H1 (cell line): ENCODE results near the gene TEX35. TPM values are rescaled to one million over a fixed set of nuclear protein-coding genes. Genes with fewer than 3 reads are reported as not detected.
"Not testable (repeated sequence)": the region's sequence is repeated elsewhere in the genome, so short reads cannot be mapped to it uniquely, and the experiment has no call there.

ENCODE experiments used
- CTCF ChIA-PET: fragments of 300-600 bp; sonication (Branson Sonifier 250); formaldehyde crosslinking; loops from one replicate; lab custom pipeline; 2021; ENCODE audit not compliant: partially characterized antibody; lab: Charles Lee
- POLR2A ChIA-PET: fragments of 300-600 bp; sonication (Branson Sonifier 250); formaldehyde crosslinking; loops from one replicate; lab custom pipeline; 2021; ENCODE audit warnings: inconsistent platforms; ENCODE audit not compliant: partially characterized antibody; lab: Charles Lee
- DNase-seq, 2 experiments: peaks; one replicate each; pipeline versions ENCODE4 v3.0.0 to v3.0.0-alpha.2; 2010 to 2022; ENCODE audit warnings: low spot score in 2 of 2, low read depth in 1 of 2, mixed read lengths in 1 of 2
- FAIRE-seq: peaks from 2 replicates; lab custom pipeline; 2011; peaks lifted over from hg19 to GRCh38; lab: Jason Lieb, UNC
- H2AFZ ChIP-seq: 2 replicates; pipeline ENCODE4 v1.8.1; 2012; ENCODE audit warnings: low read length, inconsistent platforms
- H2AK5ac ChIP-seq: 2 replicates; pipeline ENCODE4 v1.6.1; 2013; ENCODE audit warnings: low read depth, low read length
- H2BK120ac ChIP-seq: replicated peaks from 2 replicates; pipeline ENCODE3; 2013; ENCODE audit warnings: low read depth, low read length, inconsistent platforms
- H2BK12ac ChIP-seq: 2 replicates; pipeline ENCODE4 v1.6.1; 2013; ENCODE audit warnings: low read depth, low read length
- H2BK15ac ChIP-seq: 2 replicates; pipeline ENCODE4 v1.6.1; 2013; ENCODE audit warnings: low read length
- H2BK20ac ChIP-seq: 2 replicates; pipeline ENCODE4 v1.6.1; 2013; ENCODE audit warnings: low read length
- H2BK5ac ChIP-seq: 2 replicates; pipeline ENCODE4 v1.6.1; 2013; ENCODE audit warnings: low read depth, low read length
- H3K14ac ChIP-seq: 2 replicates; pipeline ENCODE4 v1.6.1; 2013; ENCODE audit warnings: inconsistent platforms; ENCODE audit not compliant: insufficient read length
- H3K18ac ChIP-seq: 2 replicates; pipeline ENCODE4 v1.6.1; 2013; ENCODE audit warnings: low read length; ENCODE audit errors: extremely low read depth
- H3K23ac ChIP-seq: 2 replicates; pipeline ENCODE4 v1.6.1; 2013; ENCODE audit warnings: inconsistent platforms; ENCODE audit not compliant: insufficient read length
- H3K23me2 ChIP-seq: 2 replicates; pipeline ENCODE4 v1.6.1; 2013; ENCODE audit warnings: low read depth, low read length
- H3K27ac ChIP-seq: 2 replicates; pipeline ENCODE4 v1.6.1; 2011; ENCODE audit warnings: low read depth, low read length, inconsistent platforms
- H3K27me3 ChIP-seq, 4 experiments: replicated peaks in 1 of 4; 1 replicate in 1 of 4; 2 replicates in 3 of 4; pipeline versions ENCODE4 v1.6.1 to v1.8.1; 2011 to 2013; ENCODE audit warnings: low read length in 3 of 4, mild to moderate bottlenecking in 3 of 4, inconsistent platforms in 2 of 4, mixed read lengths in 2 of 4, moderate library complexity in 1 of 4; ENCODE audit not compliant: control insufficient read depth in 3 of 4, insufficient read depth in 3 of 4; ENCODE audit errors: extremely low read depth in 1 of 4
- H3K36me3 ChIP-seq, 4 experiments: 2 replicates each; pipeline versions ENCODE4 v1.6.1 to v1.8.1; 2011 to 2013; ENCODE audit warnings: mild to moderate bottlenecking in 4 of 4, low read length in 3 of 4, moderate library complexity in 2 of 4, control low read depth in 1 of 4, inconsistent platforms in 1 of 4; ENCODE audit not compliant: insufficient read depth in 4 of 4, control insufficient read depth in 2 of 4
- H3K4ac ChIP-seq: replicated peaks from 2 replicates; pipeline ENCODE3; 2013; ENCODE audit warnings: low read length, low read depth, mixed read lengths, inconsistent platforms; ENCODE audit not compliant: insufficient read length
- H3K4me1 ChIP-seq, 4 experiments: replicated peaks in 1 of 4; 1 replicate in 1 of 4; 2 replicates in 3 of 4; pipeline versions ENCODE4 v1.6.1 to v1.8.1; 2011 to 2013; ENCODE audit warnings: low read length in 3 of 4, inconsistent platforms in 2 of 4, mixed read lengths in 1 of 4; ENCODE audit not compliant: insufficient read depth in 4 of 4, control insufficient read depth in 3 of 4
- H3K4me2 ChIP-seq, 2 experiments: 2 replicates each; pipeline versions ENCODE4 v1.6.1 to v1.8.1; 2011 to 2013; ENCODE audit warnings: low read depth in 2 of 2, low read length in 2 of 2, control low read depth in 1 of 2, inconsistent platforms in 1 of 2, mild to moderate bottlenecking in 1 of 2; ENCODE audit not compliant: insufficient read depth in 1 of 2
- H3K4me3 ChIP-seq, 4 experiments: fragments of 200-600, 300-600 bp in 1 of 4; sonication (generic), shearing (Covaris generic), sonication (Bioruptor Twin) in 1 of 4; 2 replicates each; pipeline versions ENCODE4 v1.5.1 to v1.8.1; 2011 to 2016; ENCODE audit warnings: low read length in 4 of 4, low read depth in 3 of 4, control low read depth in 2 of 4, inconsistent platforms in 2 of 4, mild to moderate bottlenecking in 2 of 4, mixed read lengths in 1 of 4, moderate library complexity in 1 of 4; ENCODE audit not compliant: insufficient read depth in 2 of 4; ENCODE audit errors: extremely low read depth in 1 of 4
- H3K56ac ChIP-seq: replicated peaks from 2 replicates; pipeline ENCODE3; 2013; ENCODE audit warnings: low read depth, mild to moderate bottlenecking, mixed read lengths, low read length, inconsistent platforms; ENCODE audit not compliant: insufficient read length
- H3K79me1 ChIP-seq: 2 replicates; pipeline ENCODE4 v1.6.1; 2013; ENCODE audit warnings: low read depth, low read length, control low read depth
- H3K79me2 ChIP-seq, 2 experiments: 2 replicates each; pipeline versions ENCODE4 v1.6.1 to v1.8.1; 2012 to 2013; ENCODE audit warnings: low read length in 2 of 2, mild to moderate bottlenecking in 2 of 2, inconsistent platforms in 1 of 2; ENCODE audit not compliant: insufficient read depth in 2 of 2, control insufficient read depth in 1 of 2
- H3K9ac ChIP-seq, 4 experiments: replicated peaks in 1 of 4; 1 replicate in 1 of 4; 2 replicates in 3 of 4; pipeline versions ENCODE4 v1.6.1 to v1.8.1; 2011 to 2013; ENCODE audit warnings: low read depth in 3 of 4, low read length in 3 of 4, control low read depth in 2 of 4, mild to moderate bottlenecking in 2 of 4, moderate library complexity in 2 of 4, inconsistent platforms in 1 of 4; ENCODE audit errors: extremely low read depth in 1 of 4
- H3K9me3 ChIP-seq, 2 experiments: 2 replicates each; pipeline versions ENCODE4 v1.6.1 to v1.8.1; 2012 to 2013; ENCODE audit warnings: mild to moderate bottlenecking in 2 of 2, moderate library complexity in 2 of 2, control low read depth in 1 of 2, inconsistent platforms in 1 of 2, low read depth in 1 of 2, low read length in 1 of 2, mixed read lengths in 1 of 2; ENCODE audit not compliant: insufficient read depth in 2 of 2
- H4K20me1 ChIP-seq, 2 experiments: replicated peaks in 1 of 2; 2 replicates each; pipeline versions ENCODE3 to v1.8.1; 2011 to 2013; ENCODE audit warnings: inconsistent platforms in 2 of 2, low read length in 2 of 2, mild to moderate bottlenecking in 1 of 2; ENCODE audit not compliant: insufficient read depth in 2 of 2, control insufficient read depth in 1 of 2
- H4K5ac ChIP-seq: 2 replicates; pipeline ENCODE4 v1.6.1; 2013; ENCODE audit warnings: low read length, low read depth, mixed read lengths, inconsistent platforms; ENCODE audit not compliant: insufficient read length
- H4K8ac ChIP-seq: 2 replicates; pipeline ENCODE4 v1.8.0; 2013; ENCODE audit warnings: mild to moderate bottlenecking, moderate library complexity, low read length, inconsistent platforms; ENCODE audit not compliant: insufficient read depth; ENCODE audit errors: extremely low read depth
- H4K91ac ChIP-seq: replicated peaks from 2 replicates; pipeline ENCODE3; 2013; ENCODE audit warnings: low read length, mixed read lengths, inconsistent platforms; ENCODE audit not compliant: insufficient read length
- WGBS, 2 experiments: shearing (Covaris generic) in 1 of 2; methylation state at CpG; one replicate each; pipeline versions ENCODE4 v1.1.6 to v1.1.7; 2013 to 2015; ENCODE audit warnings: low lambda C conversion rate in 2 of 2, mixed read lengths in 2 of 2, inconsistent platforms in 1 of 2, low coverage in 1 of 2, missing lambda C conversion rate in 1 of 2; ENCODE audit not compliant: insufficient replicate concordance in 2 of 2, insufficient coverage in 1 of 2, insufficient read length in 1 of 2; ENCODE audit errors: extremely low coverage in 1 of 2, missing lambda C conversion rate in 1 of 2; 5-methylcytosine and 5-hydroxymethylcytosine counted together
- polyA plus RNA-seq, 7 experiments: library from polyadenylated mRNA; depleted of rRNA in 3 of 7; stranded (reverse) in 5 of 7; unstranded in 2 of 7; fragments of >200 nt in 5 of 7; fragments of 200-250 nt in 2 of 7; gene quantifications; 1 replicate in 5 of 7; 2 replicates in 1 of 7; 4 replicates in 1 of 7; pipeline versions ENCODE4 v1.2.1 to v1.2.3, GENCODE V29; 2011 to 2013; ENCODE audit warnings: missing spikeins in 2 of 7, mixed read lengths in 2 of 7
- total RNA-seq: library from RNA; stranded (reverse); fragmentation: NEBNext Ultra II Directional; extraction: Animal tissue kit (Norgen Biotek cat#: 25700); gene quantifications from 2 replicates; pipeline ENCODE4 v1.2.1, GENCODE V29; 2021

The TEX35 gene
- total and polyA plus RNA-seq, 2 of the 8 experiments (the other 6 are each of a cell fraction or from before 2014, with no cell fraction given), result 0.03 TPM; not detected in 1

DNA sequence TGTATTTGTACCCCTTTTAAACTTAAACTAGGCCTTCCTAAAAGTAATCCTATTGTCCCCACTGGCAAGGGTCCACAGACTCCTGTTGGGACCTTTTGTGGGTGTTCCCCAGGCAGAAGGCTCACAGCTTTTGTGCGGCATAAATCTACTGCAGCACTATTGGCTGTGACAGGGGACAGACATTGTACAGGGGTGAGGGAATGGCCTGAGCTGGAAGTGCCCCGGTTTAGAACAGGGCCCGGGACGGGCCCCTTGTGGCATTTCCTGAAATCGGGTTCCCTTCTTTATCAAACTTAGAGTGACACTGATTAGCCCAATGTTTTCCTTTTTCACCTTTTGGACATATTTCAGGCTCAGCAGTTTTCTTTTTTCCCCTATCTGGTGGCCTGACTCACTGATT, 45.9 kb downstream of the TEX35 start:
- H3K4me2 ChIP-seq, FAIRE-seq, H3K56ac ChIP-seq, POLR2A ChIA-PET, H2AK5ac ChIP-seq, H3K27ac ChIP-seq, H3K4me1 ChIP-seq, H4K91ac ChIP-seq, H3K79me2 ChIP-seq, H2BK120ac ChIP-seq, H3K9ac ChIP-seq, H3K9me3 ChIP-seq, H3K23me2 ChIP-seq, H3K4ac ChIP-seq, H3K23ac ChIP-seq, H3K27me3 ChIP-seq, H2BK5ac ChIP-seq, H3K36me3 ChIP-seq, H2BK12ac ChIP-seq, H2BK20ac ChIP-seq, H4K8ac ChIP-seq, H2BK15ac ChIP-seq, H4K5ac ChIP-seq, H2AFZ ChIP-seq, DNase-seq, H3K79me1 ChIP-seq, H4K20me1 ChIP-seq, H3K14ac ChIP-seq, H3K18ac ChIP-seq, H3K4me3 ChIP-seq: not testable (repeated sequence)
- 71% methylated on average over 5 of the region's 5 CpGs; no CpG with 5 or more reads in 1 of the 2 experiments for WGBS, 2 experiments
- CTCF ChIA-PET, result interaction anchor here (0.7 to 3.2 kb wide), 4 partner anchors 13 to 17 kb away, joined by 4 to 10 read pairs (median 4); no protein-coding TSS in a partner anchor
